DOHH2 (cell line): ENCODE data around the gene COTL1.

Source experiments
- CTCF ChIP-seq: fragments of 200-600 bp; sonication (generic); IDR thresholded peaks from one replicate; pipeline ENCODE4 v1.5.1; 2014; ENCODE audit warnings: antibody characterized with exemption, mild to moderate bottlenecking, low read depth, low read length; ENCODE audit not compliant: poor library complexity, severe bottlenecking
- EZH2phosphoT487 ChIP-seq: fragments of 200-600 bp; sonication (generic); IDR thresholded peaks from 2 replicates; pipeline ENCODE4 v1.6.1; 2017; ENCODE audit warnings: borderline replicate concordance, mild to moderate bottlenecking, antibody characterized with exemption, low read length, moderate library complexity, mixed read lengths

GRCh38 chr16:84617041-84617790 is 662 bp downstream of the COTL1 start:
- TF ChIP-seq CTCF: peak; percentile 12
- TF ChIP-seq EZH2phosphoT487: no peak
